ENCODE measurements around the gene HPCAL4. TPM values are rescaled to one million over a fixed set of nuclear protein-coding genes. Genes with fewer than 3 reads are reported as not detected.

HPCAL4 gene
- 0.21 to 0.30 TPM (median 0.26 TPM) in 5 replicates for total RNA-seq (2022; extraction: Qiagen RNA extraction)

GRCh38 chr1:39691383-39692151 is at the start of gene HPCAL4:
TSS of gene HPCAL4 (minus strand) at chr1:39691433. CDS start at chr1:39684603, 6,830 bp downstream.

GRCh38 chr1:39738622-39739366 is 47.6 kb upstream of the HPCAL4 start, which contains the start of gene PPIE:
TSS of gene PPIE (plus strand) at chr1:39738882. CDS start at chr1:39738901, 19 bp downstream.

GRCh38 chr1:39671793-39672550 is 19.3 kb downstream of the HPCAL4 start, which contains the start of gene NT5C1A:
TSS of gene NT5C1A (minus strand) at chr1:39672107. CDS start at chr1:39672038, 69 bp downstream.

GRCh38 chr1:39639305-39640130 is 51.7 kb downstream of the HPCAL4 start, which contains the start of gene HEYL:
TSS of gene HEYL (minus strand) at chr1:39639643. CDS start at chr1:39639625, 18 bp downstream.

Other genes with a start within 250 kb of the HPCAL4 start
- 0.18 to 0.22 TPM in 2 of 5 replicates, not detected in the others for gene BMP8A, start 199.8 kb downstream of the HPCAL4 start, total RNA-seq (2022; extraction: Qiagen RNA extraction)
- 122 to 154 TPM (median 126 TPM) in 5 replicates for gene PABPC4, start 114.6 kb downstream of the HPCAL4 start, total RNA-seq (2022; extraction: Qiagen RNA extraction)
- 2.9 to 3.3 TPM (median 3.1 TPM) in 5 replicates for gene HEYL, start 51.8 kb downstream of the HPCAL4 start, total RNA-seq (2022; extraction: Qiagen RNA extraction)
- not detected in 5 replicates for gene NT5C1A, start 19.3 kb downstream of the HPCAL4 start, total RNA-seq (2022; extraction: Qiagen RNA extraction)
- gene PPIE, start 47.4 kb upstream of the HPCAL4 start, total RNA-seq (2022; extraction: Qiagen RNA extraction): 39.2 to 42.1 TPM (median 39.4 TPM) in 5 replicates
- gene OXCT2, start 79.9 kb upstream of the HPCAL4 start, total RNA-seq (2022; extraction: Qiagen RNA extraction): 0.27 to 0.59 TPM (median 0.47 TPM) in 5 replicates
- 4.0 to 5.5 TPM (median 4.7 TPM) in 5 replicates for gene BMP8B, start 97.4 kb upstream of the HPCAL4 start, total RNA-seq (2022; extraction: Qiagen RNA extraction)
- 13.1 to 16.9 TPM (median 16.3 TPM) in 5 replicates for gene TRIT1, start 192.1 kb upstream of the HPCAL4 start, total RNA-seq (2022; extraction: Qiagen RNA extraction)
- 1.1 to 1.4 TPM (median 1.3 TPM) in 5 replicates for gene MYCL, start 210.5 kb upstream of the HPCAL4 start, total RNA-seq (2022; extraction: Qiagen RNA extraction)

All from A549 treated with Mapracorat at 1 μM for 4 hours (cell line).